GM20431 (cell line): ENCODE data around the gene CATSPERE.

Experiments used
- in situ Hi-C: fragments of 300-500 bp; cut with MseI, MboI; formaldehyde crosslinking; loops from one replicate; pipeline ENCODE4 v1.15.0; 2020; ENCODE audit warnings: low sequenced_read_pairs; ENCODE audit not compliant: unreplicated experiment

The CATSPERE gene

DNA sequence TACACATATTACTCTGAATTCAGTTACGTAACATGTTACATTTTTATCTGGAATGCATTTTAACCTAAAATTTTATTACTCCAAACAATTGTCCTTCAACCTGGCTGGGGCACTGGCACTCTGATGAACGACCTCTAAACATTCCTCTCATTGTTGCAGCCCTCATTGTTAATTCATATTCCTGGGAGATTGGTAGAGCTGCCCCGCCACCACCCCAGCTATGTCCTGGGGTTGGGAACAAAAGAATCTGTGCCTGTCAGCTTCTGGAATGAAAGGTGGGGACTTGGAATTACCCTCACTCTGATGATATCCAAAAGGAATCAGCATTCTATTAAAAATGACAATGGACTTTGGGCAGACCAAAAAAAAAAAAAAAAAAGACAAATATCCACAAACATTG lies 153.8 kb downstream of the CATSPERE start:
- in situ Hi-C loops, result loop anchor here (25.0 kb wide), 1 partner anchor 447 kb away; no protein-coding TSS in a partner anchor

DNA sequence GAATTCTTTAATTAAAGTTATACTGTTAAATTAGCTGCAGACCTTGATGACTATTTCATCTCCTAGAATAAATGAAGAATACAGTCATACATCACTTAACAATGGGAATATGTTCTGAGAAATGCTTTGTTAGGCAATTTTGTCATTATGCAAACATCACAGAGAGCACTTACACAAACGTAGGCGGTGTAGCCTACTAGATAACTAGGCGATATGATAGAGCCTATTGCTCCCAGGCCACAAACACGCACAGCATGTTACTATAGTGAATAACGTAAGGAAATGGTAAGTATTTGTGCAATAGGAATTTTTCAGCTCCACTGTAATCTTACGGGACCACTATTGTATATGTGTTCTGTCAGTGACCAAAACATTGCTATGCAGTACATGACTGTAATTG lies 154.2 kb downstream of the CATSPERE start:
- in situ Hi-C loops, result loop anchor here (25.0 kb wide), 1 partner anchor 447 kb away; no protein-coding TSS in a partner anchor

DNA sequence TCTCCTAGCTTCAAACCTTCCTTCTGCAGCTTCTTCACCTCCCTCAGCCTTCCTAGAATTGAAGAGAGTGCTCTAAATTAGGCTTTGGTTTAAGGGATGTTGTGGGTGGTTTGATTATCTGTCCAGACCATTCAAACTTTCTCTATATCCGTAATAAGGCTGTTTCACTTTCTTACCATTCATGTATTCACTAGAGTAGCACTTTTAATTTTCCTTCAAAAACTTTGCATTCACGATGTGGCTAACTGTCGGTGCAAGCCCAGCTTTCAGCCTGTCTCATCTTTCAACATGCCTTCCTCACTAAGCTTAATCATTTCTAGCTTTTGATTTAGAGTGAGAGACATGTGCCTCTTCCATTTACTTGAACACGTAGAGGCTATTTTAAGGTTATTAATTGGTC lies 165.6 kb downstream of the CATSPERE start:
- in situ Hi-C loops, result no loop called here

DNA sequence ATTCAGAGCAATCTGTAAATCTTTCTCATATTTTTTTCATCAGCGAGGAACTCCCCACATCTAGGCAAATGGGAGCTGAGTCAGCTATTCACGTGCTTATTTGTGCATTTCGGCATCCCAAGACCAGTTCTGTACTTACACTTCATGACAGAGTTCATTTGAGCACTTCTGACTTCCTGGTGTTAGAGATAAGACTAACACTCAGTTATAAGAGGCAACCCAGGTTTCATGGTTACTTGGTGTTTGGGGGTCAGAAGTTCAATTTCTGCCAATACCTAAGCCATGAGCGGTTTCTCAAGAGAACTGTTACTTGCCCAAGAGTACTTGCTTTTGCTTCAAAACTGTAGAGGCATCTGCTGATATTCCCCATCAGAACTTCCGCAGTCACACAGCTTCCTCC lies 167.7 kb downstream of the CATSPERE start:
- in situ Hi-C loops, result no loop called here

DNA sequence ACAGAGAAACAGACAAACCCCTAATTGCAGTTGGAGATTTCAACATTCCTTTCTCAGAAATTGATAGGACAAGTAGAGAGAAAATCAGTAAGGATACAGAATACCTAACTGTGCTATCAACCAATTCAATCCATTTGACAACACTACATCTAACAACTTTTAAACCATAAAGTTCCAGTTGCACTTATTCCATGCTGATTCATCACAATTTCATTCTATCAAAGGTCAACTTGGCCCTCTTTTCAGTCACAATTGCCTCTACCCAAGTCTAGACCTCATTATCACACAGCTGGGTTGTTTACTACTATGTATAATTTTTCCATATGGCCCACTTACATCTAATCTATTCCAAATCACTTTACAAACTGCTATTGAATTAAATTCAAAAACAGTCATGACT lies 172.1 kb downstream of the CATSPERE start:
- in situ Hi-C loops, result no loop called here

DNA sequence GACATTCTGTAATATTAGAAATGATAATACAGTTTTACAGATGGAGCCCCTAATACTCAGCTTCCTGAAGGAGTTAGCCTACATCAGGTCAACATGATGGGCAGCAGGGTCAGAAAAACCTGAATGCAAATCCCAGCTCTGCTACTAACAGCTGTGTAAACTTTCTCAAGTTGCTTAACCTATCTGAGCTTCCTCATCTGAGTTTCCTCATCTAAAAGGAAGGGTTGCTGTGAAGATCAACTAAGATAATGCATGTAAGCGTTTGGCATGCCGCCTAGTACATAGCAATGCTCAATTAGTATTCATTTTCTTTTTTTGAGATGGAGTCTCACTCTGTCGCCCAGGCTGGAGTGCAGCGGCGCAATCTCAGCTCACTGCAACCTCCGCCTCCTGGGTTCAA lies 173.5 kb downstream of the CATSPERE start:
- in situ Hi-C loops, result no loop called here

DNA sequence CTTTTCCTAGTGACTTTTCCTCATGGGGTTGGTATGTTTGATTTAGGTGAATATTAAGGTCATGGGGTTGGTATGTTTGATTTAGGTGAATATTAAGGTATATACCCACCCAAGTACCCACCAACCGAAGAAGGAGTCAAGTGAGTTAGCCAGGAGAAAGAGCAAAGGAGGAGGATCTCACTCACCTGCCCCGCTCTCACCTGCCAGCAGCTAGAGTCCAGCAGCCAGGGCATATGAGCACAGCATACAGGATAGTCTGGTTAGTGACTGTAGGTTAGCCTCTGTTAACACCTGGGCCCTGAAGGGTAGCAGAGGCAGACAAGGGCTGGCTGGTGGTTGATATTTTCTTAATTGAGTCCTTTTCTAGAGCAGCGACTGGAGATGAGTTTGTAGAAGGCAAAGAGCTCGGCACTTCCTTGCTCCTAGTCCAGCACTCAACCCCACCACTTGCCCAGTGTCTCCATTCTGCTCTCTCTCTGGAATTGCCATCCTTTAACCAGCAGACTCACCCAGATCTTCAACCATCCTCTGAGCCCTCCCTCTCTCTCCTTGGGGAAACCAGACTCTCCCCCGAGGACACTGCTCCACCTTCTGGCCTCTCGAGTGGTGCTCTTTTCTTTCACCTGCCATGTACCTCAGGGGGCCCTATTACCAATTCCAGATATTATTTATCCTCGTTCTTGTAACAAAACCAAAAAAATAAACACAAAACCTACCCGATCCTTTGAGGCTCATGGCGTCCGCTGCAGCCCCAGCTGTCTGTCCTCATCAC lies 175.6 kb downstream of the CATSPERE start:
- in situ Hi-C loops, result no loop called here

DNA sequence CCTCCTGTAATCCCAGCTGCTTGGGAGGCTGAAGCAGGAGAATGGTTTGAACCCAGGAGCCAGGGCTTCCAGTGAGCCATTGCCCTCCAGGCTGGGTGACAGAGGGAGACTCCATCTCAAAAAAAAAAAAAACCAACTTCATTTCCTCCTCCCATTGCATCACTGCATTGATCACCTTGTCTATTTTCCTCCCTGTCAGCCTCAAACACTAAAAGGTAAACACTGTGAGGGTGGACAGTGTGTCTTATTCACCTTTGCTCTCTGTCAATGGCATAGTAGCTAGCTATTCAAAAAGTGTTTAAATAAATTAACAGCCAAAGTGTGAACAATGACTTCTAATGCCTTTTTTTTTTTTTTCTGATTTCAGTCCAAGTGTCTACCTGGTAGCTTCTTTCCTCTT lies 178.5 kb downstream of the CATSPERE start:
- in situ Hi-C loops, result no loop called here

DNA sequence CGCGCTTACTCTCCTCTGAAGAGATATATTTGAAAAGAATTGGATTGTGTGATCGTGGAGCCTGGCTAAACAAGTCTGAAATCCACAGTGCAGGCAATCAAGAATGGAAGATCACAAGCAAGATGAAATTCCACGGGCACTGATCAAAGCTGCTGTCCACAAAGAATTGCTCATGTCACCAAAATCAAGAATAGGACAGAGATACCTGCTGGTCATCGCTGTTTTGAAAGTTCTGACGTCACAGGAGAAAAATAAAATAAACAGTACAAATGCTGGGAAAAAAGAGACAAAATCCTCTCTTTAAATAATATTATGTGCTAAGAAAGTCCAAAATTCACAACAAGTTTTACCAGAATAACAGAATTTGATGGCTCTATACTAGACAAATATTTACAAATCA lies 179.8 kb downstream of the CATSPERE start:
- in situ Hi-C loops, result no loop called here

DNA sequence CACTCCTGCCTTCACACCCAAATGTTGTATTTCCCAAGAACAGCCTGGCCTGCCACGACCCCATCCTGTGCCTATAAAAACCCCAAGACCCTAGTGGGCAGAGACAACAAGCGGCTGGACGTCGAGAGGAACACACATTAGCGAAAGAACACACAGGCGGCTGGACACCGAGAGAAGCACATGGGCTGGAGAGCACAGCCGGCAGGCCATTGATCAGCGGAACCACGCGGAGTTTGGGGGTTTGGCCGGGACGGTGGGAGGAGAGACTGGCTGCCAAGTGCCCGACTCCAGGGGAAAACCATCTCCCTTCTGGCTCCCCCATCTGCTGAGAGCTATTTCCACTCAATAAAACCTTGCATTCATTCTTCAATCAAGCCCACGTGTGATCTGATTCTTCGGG lies 181.5 kb downstream of the CATSPERE start:
- in situ Hi-C loops, result no loop called here

DNA sequence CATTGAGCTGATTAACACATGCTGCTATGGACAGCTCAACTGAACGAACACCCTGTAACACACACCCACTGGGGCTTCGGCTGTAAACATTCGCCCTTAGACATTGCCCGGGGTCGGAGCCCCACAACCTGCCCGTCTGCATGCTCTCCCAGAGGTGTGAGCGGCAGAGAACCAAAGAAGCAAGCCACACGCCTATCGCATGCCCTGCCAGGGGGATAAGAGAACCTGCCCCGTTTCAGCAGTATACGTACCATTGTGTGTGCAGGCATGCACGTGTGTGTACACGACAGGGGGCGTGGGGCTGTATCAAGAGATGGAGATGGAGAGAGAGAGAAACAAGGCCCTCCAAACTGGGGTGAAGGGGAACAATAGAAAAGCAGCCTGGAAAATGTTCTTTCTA lies 181.9 kb downstream of the CATSPERE start:
- in situ Hi-C loops, result no loop called here

DNA sequence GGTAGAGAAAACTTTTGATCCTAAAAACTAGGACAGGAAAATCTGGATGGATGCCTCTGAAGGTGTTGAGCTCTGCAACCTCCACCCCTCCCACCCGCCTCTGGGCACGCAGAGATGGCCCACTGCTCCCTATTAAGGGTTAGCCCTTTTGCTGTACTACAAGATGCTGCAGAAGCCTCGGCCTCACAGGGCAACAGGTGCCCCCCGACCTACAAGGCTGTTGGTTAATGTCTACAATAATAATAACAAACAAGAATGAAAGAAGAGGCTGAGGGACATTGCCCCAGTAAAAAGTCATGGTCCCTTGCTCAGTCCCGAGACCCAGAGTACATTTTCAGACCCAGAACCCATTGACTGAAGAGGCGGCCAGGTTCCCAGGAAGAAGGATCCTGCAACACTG lies 184.3 kb downstream of the CATSPERE start:
- in situ Hi-C loops, result no loop called here

DNA sequence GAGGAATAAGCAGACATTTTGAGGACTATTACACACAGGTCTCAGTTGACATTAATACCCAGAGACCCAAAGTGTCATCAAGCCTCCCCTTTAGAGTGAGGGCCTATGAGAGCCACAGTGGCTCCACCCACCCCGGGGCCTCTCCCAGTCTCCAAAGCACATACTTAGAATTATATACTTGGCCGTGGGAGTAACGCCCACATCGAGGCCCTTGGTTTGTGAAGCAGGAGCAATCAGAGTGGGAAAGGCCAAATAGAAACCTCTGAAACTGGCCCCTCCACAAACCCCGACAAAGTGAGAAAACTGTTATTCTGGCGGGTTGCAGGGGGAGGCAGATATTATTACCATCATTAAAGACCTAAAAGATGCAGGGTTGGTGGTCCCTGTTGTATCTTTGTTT lies 184.8 kb downstream of the CATSPERE start:
- in situ Hi-C loops, result no loop called here

DNA sequence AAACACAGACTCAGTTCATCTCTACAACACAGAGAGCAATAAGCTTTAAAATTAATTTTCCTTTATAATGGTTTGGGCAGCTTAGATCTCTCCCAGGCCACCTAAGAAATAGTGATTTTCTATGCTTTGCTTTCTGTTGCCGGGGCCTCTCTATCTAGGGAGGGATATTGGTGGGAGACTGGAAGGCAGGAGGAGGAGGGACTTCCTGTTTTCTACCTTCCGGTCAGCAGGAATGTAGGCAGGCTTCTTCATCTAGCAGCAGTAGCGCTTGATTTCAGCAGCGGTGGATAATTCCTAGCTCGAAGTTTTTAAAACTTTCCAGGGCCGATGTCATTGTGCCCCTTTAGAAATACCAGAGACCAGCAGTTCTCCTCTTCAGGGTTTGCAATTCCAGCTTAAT lies 186.7 kb downstream of the CATSPERE start:
- in situ Hi-C loops, result no loop called here

DNA sequence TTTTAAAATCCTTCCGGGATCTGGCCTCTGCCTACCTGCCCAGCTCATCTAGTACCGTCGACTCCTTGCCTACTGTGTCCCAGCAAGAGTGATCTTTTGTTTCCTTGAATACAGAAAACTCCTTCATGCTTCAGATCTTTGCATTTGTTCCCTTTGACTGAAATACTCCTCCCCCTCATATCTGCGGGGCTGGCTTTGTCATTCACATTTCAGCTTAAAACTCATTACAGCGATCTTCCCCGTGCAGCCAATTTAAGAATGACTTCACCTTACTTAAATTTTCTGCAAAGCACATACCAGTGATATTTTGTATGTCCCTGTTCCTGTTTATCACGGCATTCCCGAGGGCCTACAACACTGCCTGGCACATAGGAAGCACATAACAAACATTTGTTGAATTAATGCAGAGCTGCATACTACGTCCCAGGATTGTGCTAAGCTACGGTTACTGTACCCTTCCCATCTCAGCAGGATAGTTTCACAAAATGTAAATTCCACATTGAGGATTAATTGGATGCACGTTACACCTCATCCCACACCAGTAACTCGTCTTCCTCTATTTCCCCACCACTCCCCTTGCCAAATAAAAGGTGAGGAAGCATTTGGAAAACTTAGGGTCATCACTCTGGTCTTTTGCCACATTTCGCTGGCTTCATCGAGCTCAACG lies 191.0 kb downstream of the CATSPERE start:
- in situ Hi-C loops, result no loop called here

DNA sequence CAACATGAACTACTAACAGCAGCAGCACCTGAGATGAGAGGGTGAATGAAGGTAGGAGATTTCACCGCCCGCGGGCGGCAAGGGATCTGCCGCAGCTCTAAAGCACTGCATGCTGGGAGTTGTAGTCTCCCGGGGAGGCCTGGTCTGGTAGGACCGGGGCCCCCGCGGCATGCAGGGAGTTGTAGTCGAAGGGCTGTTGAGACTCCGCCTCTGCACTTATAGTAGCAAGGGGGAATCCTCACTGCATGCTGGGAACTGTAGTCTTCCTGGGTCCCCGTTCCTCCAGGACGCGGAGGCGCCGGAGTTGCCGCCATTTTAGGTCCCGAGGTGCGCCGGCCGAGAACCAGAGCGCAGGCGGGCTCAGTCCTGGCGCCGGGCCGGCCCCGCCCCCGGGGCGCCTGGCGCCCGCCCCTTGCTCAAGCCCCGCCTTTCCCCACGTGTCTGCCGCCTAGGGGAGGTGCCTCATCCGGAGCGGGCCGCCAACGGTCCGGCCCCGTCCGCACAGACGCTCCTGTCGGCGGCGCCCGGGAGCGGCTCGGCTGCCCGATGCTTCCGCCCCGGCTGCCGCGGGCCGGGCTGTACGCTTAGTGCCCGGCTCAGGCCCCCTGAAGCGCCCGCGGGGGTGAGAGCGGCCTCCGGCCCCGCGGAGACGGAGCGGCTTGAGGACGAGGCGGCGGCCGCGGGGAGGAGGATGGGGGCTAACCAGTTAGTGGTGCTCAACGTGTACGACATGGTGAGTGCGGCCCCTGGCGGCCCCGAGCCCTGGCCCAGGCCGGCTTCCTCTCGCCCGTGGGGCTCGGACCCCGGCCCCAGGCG lies 191.8 kb downstream of the CATSPERE start, which contains the start of gene DESI2:
Gene DESI2 (plus strand): TSS at position 504 of the 816 bp plus-strand sequence. CDS start 188 bp downstream, at position 692.
- in situ Hi-C loops, result no loop called here

DNA sequence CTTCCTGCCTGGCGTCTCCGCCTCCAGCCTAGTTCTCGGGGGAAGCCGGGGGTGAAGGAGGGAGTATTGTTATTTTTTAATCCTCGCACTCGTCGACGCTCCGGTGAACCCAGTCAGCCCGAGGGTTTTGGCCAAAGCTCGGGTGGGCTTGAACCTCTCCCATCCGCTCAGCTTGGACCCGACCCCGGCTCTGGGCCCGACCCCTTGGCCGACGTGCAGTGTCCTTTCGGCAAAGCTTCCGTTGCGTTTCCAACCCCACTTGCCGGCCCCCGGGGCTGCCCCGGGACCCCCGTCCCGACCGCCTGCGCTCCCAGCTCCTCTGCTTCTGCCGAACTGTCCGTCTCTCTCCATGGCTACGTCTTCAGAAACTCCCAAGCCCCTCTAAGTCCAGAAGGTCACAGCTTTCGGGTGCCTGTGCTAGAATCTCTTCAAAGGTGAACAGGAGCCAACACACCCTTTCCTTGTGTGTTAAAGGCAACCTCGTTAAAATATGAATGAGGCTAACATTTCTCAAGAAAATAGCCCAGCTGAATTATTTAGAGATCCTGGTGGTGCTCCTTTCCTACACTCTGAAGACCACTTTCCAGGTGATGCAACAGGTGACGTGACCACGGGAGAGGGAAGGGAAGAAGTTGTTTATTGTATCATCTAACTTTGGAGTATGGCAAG lies 192.5 kb downstream of the CATSPERE start:
- in situ Hi-C loops, result no loop called here

DNA sequence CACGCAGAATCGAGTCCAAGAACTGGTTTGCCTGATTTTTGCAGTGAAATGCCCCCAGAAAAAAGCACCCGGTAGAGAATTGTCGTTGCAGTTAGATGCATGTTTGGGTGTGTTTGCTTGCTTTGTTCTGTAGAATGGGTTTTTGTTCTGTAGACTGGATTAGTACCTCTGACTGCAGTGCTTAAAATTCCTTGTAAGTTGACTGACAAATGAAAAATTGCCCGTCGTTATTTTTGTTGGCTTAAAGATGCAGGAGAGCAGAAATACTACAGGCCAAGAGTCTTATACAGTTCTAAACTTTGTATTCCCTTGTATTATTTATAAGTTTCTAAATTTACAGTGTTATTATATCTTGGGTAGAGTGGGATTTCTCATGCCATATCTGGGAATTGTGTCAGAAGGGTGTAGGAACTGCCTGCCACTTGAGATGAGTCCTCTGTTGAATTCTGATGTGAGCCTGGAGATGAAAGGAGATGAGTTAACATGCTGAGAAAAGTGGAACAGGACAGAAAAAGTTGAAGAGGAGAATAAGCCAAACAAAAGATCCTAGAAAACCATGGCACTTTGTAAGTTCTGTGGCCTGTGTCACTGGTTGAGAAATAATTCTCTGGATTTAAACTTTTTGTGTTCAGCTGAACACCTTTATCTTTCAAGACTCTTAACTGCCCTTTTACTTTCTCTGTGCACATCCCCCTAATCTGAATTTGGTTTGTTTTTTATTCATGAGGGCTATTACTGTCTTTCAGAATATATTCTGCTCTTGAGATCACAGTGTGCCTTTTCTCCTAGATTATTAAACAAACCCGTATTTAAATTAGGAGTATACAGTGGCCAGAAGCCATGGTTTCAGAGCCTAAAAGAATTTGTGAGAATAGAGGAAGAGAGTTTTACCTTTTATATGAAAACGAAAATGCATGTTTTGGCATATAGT lies 193.3 kb downstream of the CATSPERE start:
- in situ Hi-C loops, result no loop called here

DNA sequence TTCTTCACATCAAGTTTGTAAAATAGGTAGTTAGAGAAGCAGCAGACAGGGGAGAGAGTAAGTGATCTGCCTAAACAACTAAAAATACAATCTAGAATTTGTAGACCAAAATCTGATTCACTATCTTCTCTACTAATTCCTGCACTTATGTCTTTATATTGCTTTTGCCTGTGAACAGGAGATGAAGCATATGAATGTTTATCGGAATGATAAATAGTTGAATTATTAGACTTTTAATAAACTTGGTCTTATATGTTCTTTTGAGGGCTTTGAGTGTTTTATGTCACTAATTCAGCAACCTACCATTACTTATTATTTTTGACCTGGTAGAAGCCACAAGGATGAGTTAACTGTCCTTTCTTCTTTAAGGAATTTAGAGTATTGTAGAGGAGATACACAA lies 194.1 kb downstream of the CATSPERE start:
- in situ Hi-C loops, result no loop called here
